ENCODE data around the gene KIRREL3. TPM values are rescaled to one million over a fixed set of nuclear protein-coding genes. Genes with fewer than 3 reads are reported as not detected.

The KIRREL3 gene
- total and polyA plus RNA-seq, 2 of the 4 experiments (the other 2 are of a cell fraction) = 10.9 to 15.9 TPM

GRCh38 chr11:126839496-126839895, 161.1 kb downstream of the KIRREL3 start:
- Histone ChIP-seq H2BK120ac (ENCODE audit: low read depth, low read length) (no peak overlapping the region), H3K18ac (ENCODE audit: low read depth, low read length) (no peak overlapping the region), H3K4me1 (ENCODE audit: control insufficient read depth, insufficient read depth, low read length) (peaks cover 6% of the 10 kb centered on the region), H3K56ac (ENCODE audit: extremely low read depth, insufficient read depth, low read length) (no peak overlapping the region), H3K9me3 (ENCODE audit: control insufficient read depth, insufficient read depth, low read length) (no peaks in the 10 kb centered on the region), H2BK20ac (ENCODE audit: low read depth, low read length) (no peak overlapping the region), H4K5ac (ENCODE audit: low read depth, low read length) (no peak overlapping the region), H3K23ac (ENCODE audit: low read depth, low read length) (no peak overlapping the region), H2BK15ac (ENCODE audit: low read depth, low read length) (no peak overlapping the region), H4K91ac (ENCODE audit: insufficient read depth, low read depth, low read length) (no peak overlapping the region), H2AK9ac (replicated peaks; ENCODE audit: low read depth, low read length, poor library complexity) (no peak overlapping the region), H4K8ac (ENCODE audit: low read depth in 2 of 2, low read length in 2 of 2) (no peak overlapping the region), H3K4me3 (ENCODE audit: insufficient read depth, low read depth, low read length) (no peak overlapping the region), H3K9me1 (ENCODE audit: insufficient read depth, low read length) (peaks cover 8% of the 10 kb centered on the region), H3K79me1 (ENCODE audit: low read depth in 1 of 2, low read length in 2 of 2) (peaks cover 10 to 15% of the 10 kb centered on the region in 2 experiments; a peak in 2 of 4 replicates), H2AFZ (replicated peaks; ENCODE audit: low read length, poor library complexity) (no peak overlapping the region), H3K14ac (replicated peaks; ENCODE audit: low read depth, low read length) (no peak overlapping the region), H3K4me2 (ENCODE audit: low read depth, low read length) (no peak overlapping the region), H4K20me1 (ENCODE audit: insufficient read depth, low read length) (no peaks in the 10 kb centered on the region), H2AK5ac (ENCODE audit: low read depth, low read length) (no peak overlapping the region), H2BK5ac (ENCODE audit: low read depth, low read length, poor library complexity, severe bottlenecking) (no peak overlapping the region), H3K36me3 (ENCODE audit: control insufficient read depth, insufficient read depth, low read length) (no peaks in the 10 kb centered on the region), H3K4ac (ENCODE audit: low read depth, low read length) (no peak overlapping the region), H3K27ac (ENCODE audit: insufficient read depth, low read length) (no peak overlapping the region), H3K9ac (ENCODE audit: low read depth, low read length) (no peak overlapping the region), H3K27me3 (ENCODE audit: control insufficient read depth, insufficient read depth, low read length) (no peaks in the 10 kb centered on the region)
- no peak for DNase-seq
- intact Hi-C loops (cut with micrococcal nuclease) = no loop called here
- in situ Hi-C loops (cut with MboI; ENCODE audit: low sequenced_read_pairs) = no loop called here
- dilution Hi-C loops (cut with HindIII; ENCODE audit: low sequenced_read_pairs, unreplicated experiment) = no loop called here
- ChIA-PET POLR2A (ENCODE audit: unreplicated experiment) (no interaction called here), CTCF (interaction anchor here (1.3 kb wide), 1 partner anchor 49 kb away, joined by 4 read pairs; no protein-coding TSS in a partner anchor)
- WGBS, 2 experiments (ENCODE audit: extremely low coverage in 2 of 2, insufficient read length in 1 of 2) = no CpG with 5 or more reads among the region's 7 CpGs
- no peak for ATAC-seq (ENCODE audit: low read depth)
- TF ChIP-seq USF2 (IDR thresholded peaks at IDR 0.05; ENCODE audit: low read depth, low read length) = no peak
- TF ChIP-seq SMC3 (IDR thresholded peaks at IDR 0.05; ENCODE audit: low read depth, low read length) = no peak
- no peak for TF ChIP-seq RCOR1 (IDR thresholded peaks at IDR 0.05; ENCODE audit: insufficient replicate concordance, low read length)
- peak; percentile 80 for TF ChIP-seq NFE2L2 (IDR thresholded peaks at IDR 0.05; ENCODE audit: low read depth, low read length)
- no peak for TF ChIP-seq MXI1 (IDR thresholded peaks at IDR 0.05; ENCODE audit: borderline replicate concordance, low read depth, low read length)
- TF ChIP-seq CTCF (conservative IDR thresholded peaks at IDR 0.05; ENCODE audit: low read depth, low read length) = no peak
- no peak for TF ChIP-seq ELK1 (IDR thresholded peaks at IDR 0.05; ENCODE audit: borderline replicate concordance, low read depth, low read length)
- peak; percentile 99 for TF ChIP-seq MAFK (IDR thresholded peaks at IDR 0.05; ENCODE audit: low read depth, low read length)
- BruUV-seq (replicated peaks) = no TSS peak

Data from IMR-90 (cell line).